ENCODE data around the gene ANKHD1. TPM values are rescaled to one million over a fixed set of nuclear protein-coding genes. Genes with fewer than 3 reads are reported as not detected.

ANKHD1 gene
- total and polyA plus RNA-seq, 9 of the 15 experiments (the other 6 are each of a cell fraction or from before 2014, with no cell fraction given): 38.9 to 138 (median 78.7) TPM

GRCh38 chr5:140565024-140565779, 163.6 kb downstream of the ANKHD1 start:
- Histone ChIP-seq H3K4me1 (replicated peaks in 1 of 2; ENCODE audit: control insufficient read depth in 2 of 2, insufficient read depth in 2 of 2, low read length in 2 of 2) (peaks cover 26 to 39% of the 10 kb centered on the region in 2 experiments), H3K4me2 (ENCODE audit: insufficient read depth, low read length) (peak overlapping the region; percentile 99), H2AFZ (ENCODE audit: low read depth, low read length) (peak overlapping the region; percentile 94), H3K79me2 (ENCODE audit: control insufficient read depth, insufficient read depth, low read length) (peaks cover 36% of the 10 kb centered on the region), H3K36me3 (ENCODE audit: control insufficient read depth, insufficient read depth, low read length) (peaks cover 45% of the 10 kb centered on the region), H3K27ac (ENCODE audit: extremely low read depth, low read depth, low read length) (peak overlapping the region; percentile 98), H3K9ac (ENCODE audit: insufficient read depth in 1 of 2, low read depth in 2 of 2, low read length in 2 of 2) (peak overlapping the region; percentile 93 to 100), H4K20me1 (replicated peaks; ENCODE audit: control insufficient read depth, insufficient read depth, low read length) (no peaks in the 10 kb centered on the region), H3K9me3 (replicated peaks; ENCODE audit: control insufficient read depth, insufficient read depth, low read depth, low read length) (no peaks in the 10 kb centered on the region), H3K9me1 (ENCODE audit: control insufficient read depth, insufficient read depth, low read length) (no peaks in the 10 kb centered on the region), H3K27me3 (ENCODE audit: control insufficient read depth in 2 of 2, insufficient read depth in 2 of 2, low read length in 2 of 2) (no peaks in the 10 kb centered on the region), H3K4me3 (peak overlapping the region; percentile 75)
- in situ Hi-C loops (cut with MboI): loop anchor here (5.0 kb wide), 1 partner anchor 77 kb away; no protein-coding TSS in a partner anchor
- DNase-seq (ENCODE audit: extremely low read depth in 1 of 4, low spot score in 3 of 4): peak in 1 of 4 experiments; percentile 4
- FAIRE-seq: no peak
- ATAC-seq: no peak
- ChIA-PET CTCF (ENCODE audit: low intra/inter-chr PET ratio) (no interaction called here), POLR2A (interaction anchor here (0.5 to 6.8 kb wide), 8 partner anchors 8 to 82 kb away, joined by 3 to 46 read pairs (median 4); partner anchors contain the start of genes EIF4EBP3, IK, NDUFA2 and SRA1)
- under 1% methylated on average over 13 of the region's 13 CpGs for WGBS (ENCODE audit: insufficient coverage, low coverage, missing lambda C conversion rate)
- intact Hi-C loops (cut with micrococcal nuclease): no loop called here
- BruUV-seq (replicated peaks): TSS peak; percentile 78
- TF ChIP-seq FOXP1 (CRISPR knock-in tag; IDR thresholded peaks at IDR 0.05) (no peak), SMARCE1 (IDR thresholded peaks at IDR 0.05) (0 out of 2 replicates have a peak, but pooled peaks have one; percentile 37), HDAC2 (IDR thresholded peaks at IDR 0.05) (no peak), TRIM25 (IDR thresholded peaks at IDR 0.05; ENCODE audit: borderline replicate concordance) (peak; percentile 95), NFATC3 (IDR thresholded peaks at IDR 0.05) (peak; percentile 40; the same call in 1 of the 2 replicates), PATZ1 (CRISPR knock-in tag; IDR thresholded peaks at IDR 0.05; ENCODE audit: borderline replicate concordance) (0 out of 2 replicates have a peak, but pooled peaks have one; percentile 48), ARID2 (IDR thresholded peaks at IDR 0.05) (0 out of 2 replicates have a peak, but pooled peaks have one; percentile 45), HCFC1 (IDR thresholded peaks at IDR 0.05; ENCODE audit: low read depth, low read length) (no peak), FOXJ2 (tag; IDR thresholded peaks at IDR 0.05) (no peak), EHMT2 (IDR thresholded peaks at IDR 0.05) (0 out of 2 replicates have a peak, but pooled peaks have one; percentile 61), ATF1 (CRISPR knock-in tag; IDR thresholded peaks at IDR 0.05) (no peak), ATF1 (tag; IDR thresholded peaks at IDR 0.05) (no peak), ZKSCAN8 (CRISPR knock-in tag; IDR thresholded peaks at IDR 0.05) (no peak), ZNF175 (CRISPR knock-in tag; IDR thresholded peaks at IDR 0.05; ENCODE audit: low read depth) (peak; percentile 34; the same call in 1 of the 2 replicates), MYNN (IDR thresholded peaks at IDR 0.05) (no peak), MYNN (CRISPR knock-in tag; IDR thresholded peaks at IDR 0.05) (no peak), NFE2L1 (tag; IDR thresholded peaks at IDR 0.05; ENCODE audit: borderline replicate concordance, low read depth) (no peak), PHF21A (IDR thresholded peaks at IDR 0.05; ENCODE audit: borderline replicate concordance, low read depth) (0 out of 2 replicates have a peak, but pooled peaks have one; percentile 7), ZNF644 (tag; IDR thresholded peaks at IDR 0.05; ENCODE audit: low read depth) (0 out of 2 replicates have a peak, but pooled peaks have one; percentile 39), SMARCA5 (IDR thresholded peaks at IDR 0.05) (0 out of 2 replicates have a peak, but pooled peaks have one; percentile 20), DNMT1 (IDR thresholded peaks at IDR 0.05) (0 out of 2 replicates have a peak, but pooled peaks have one; percentile 72)
